Lung (tissue), 12 donors: Measurements from ENCODE around the gene TLE3. TPM values are rescaled to one million over a fixed set of nuclear protein-coding genes. Genes with fewer than 3 reads are reported as not detected.
A peak's percentile ranks its signal among the peaks of the same experiment; 100 is the strongest.

Source experiments
- ATAC-seq: fragments of 200-7000 bp; cut with Tn5 transposase; one replicate; pipeline ENCODE4 v1.9.1; 2020; ENCODE audit warnings: moderate number of reproducible peaks; ENCODE audit not compliant: insufficient read depth, low FRiP score
- DNase-seq, 3 donors: peaks; one replicate each; pipeline ENCODE4 v3.0.0-alpha.2; 2013 to 2017
- H3K27ac ChIP-seq, 2 donors: one replicate each; pipeline ENCODE4 v1.5.1; 2013; ENCODE audit warnings: mild to moderate bottlenecking in 2 of 2, moderate library complexity in 2 of 2, control low read depth in 1 of 2, inconsistent platforms in 1 of 2, low read depth in 1 of 2, low read length in 1 of 2
- H3K27me3 ChIP-seq, 3 donors: one replicate each; pipeline ENCODE4 v1.5.1; 2013; ENCODE audit warnings: low read length in 2 of 3; ENCODE audit not compliant: control insufficient read depth in 3 of 3, insufficient read depth in 3 of 3
- H3K36me3 ChIP-seq, 4 donors: one replicate each; pipeline ENCODE4 v1.5.1; 2013; ENCODE audit warnings: low read length in 4 of 4, mild to moderate bottlenecking in 1 of 4, moderate library complexity in 1 of 4; ENCODE audit not compliant: control insufficient read depth in 4 of 4, insufficient read depth in 4 of 4
- H3K4me1 ChIP-seq, 5 donors: one replicate each; pipeline ENCODE4 v1.5.1; 2013; ENCODE audit warnings: low read length in 5 of 5, mild to moderate bottlenecking in 2 of 5, moderate library complexity in 1 of 5; ENCODE audit not compliant: control insufficient read depth in 5 of 5, insufficient read depth in 5 of 5
- H3K4me3 ChIP-seq: one replicate; pipeline ENCODE4 v1.5.1; 2013; ENCODE audit warnings: mild to moderate bottlenecking, control low read depth, moderate library complexity
- H3K9ac ChIP-seq, 2 donors: one replicate each; pipeline ENCODE4 v1.5.1; 2013; ENCODE audit warnings: low read length in 2 of 2, control low read depth in 1 of 2; ENCODE audit not compliant: insufficient read depth in 1 of 2
- H3K9me3 ChIP-seq, 4 donors: one replicate each; pipeline ENCODE4 v1.5.1; 2013; ENCODE audit warnings: low read length in 3 of 4, mild to moderate bottlenecking in 1 of 4, moderate library complexity in 1 of 4; ENCODE audit not compliant: control insufficient read depth in 4 of 4, insufficient read depth in 3 of 4
- CTCF ChIP-seq: IDR thresholded peaks from 2 replicates; pipeline ENCODE4 v1.5.1; 2012; ENCODE audit warnings: mild to moderate bottlenecking; ENCODE audit errors: control extremely low read depth, extremely low read depth
- WGBS, 2 donors: extraction: QIAGEN DNeasy Blood & Tissue Kit; methylation state at CpG; one replicate each; pipeline ENCODE4 v1.1.7; 2013; 5-methylcytosine and 5-hydroxymethylcytosine counted together
- polyA plus RNA-seq, 2 donors: library from polyadenylated mRNA; stranded (reverse); fragments of 200-250 nt; gene quantifications; one replicate each; pipeline ENCODE4 v1.2.1, GENCODE V29; 2013
- total RNA-seq, 2 donors: library from RNA; depleted of rRNA in 1 of 2; stranded (reverse); fragments of >200 nt in 1 of 2; gene quantifications; one replicate each; pipeline ENCODE4 v1.2.1, GENCODE V29; 2014 to 2021
- donor health status: control.
- donor health status: control.
- donor health status: Bipolar disorder and iron deficiency.
- donor health status: healthy.
- donor health status: DM: yes; HTN: yes; CAD: no.

The TLE3 gene
- total and polyA plus RNA-seq, 4 donors: 22.7 to 77.3 (median 73.3) TPM

GRCh38 chr15:70097063-70097320 lies 725 bp downstream of the TLE3 start:
- Histone ChIP-seq H3K36me3 (peaks cover 2 to 8% (median 4%) of the 10 kb centered on the region in 4 donors), H3K4me1 (peaks cover 24 to 60% (median 32%) of the 10 kb centered on the region in 5 donors), H3K4me3 (peak overlapping the region; percentile 85), H3K9ac (peak overlapping the region in 1 of 2 donors; percentile 30), H3K27ac (peak overlapping the region; percentile 80 to 98), H3K9me3 (no peaks in the 10 kb centered on the region), H3K27me3 (no peaks in the 10 kb centered on the region)
- DNase-seq: no peak
- TF ChIP-seq CTCF: no peak
- WGBS, 2 donors: 1% methylated on average over 20 to 37 of the region's 37 CpGs
- ATAC-seq: no peak

GRCh38 chr15:70096215-70097062 lies 1.3 kb downstream of the TLE3 start:
- Histone ChIP-seq H3K27ac (peak overlapping the region; percentile 80 to 98), H3K4me3 (peak overlapping the region; percentile 85), H3K9ac (peak overlapping the region in 1 of 2 donors; percentile 61), H3K36me3 (peaks cover 2 to 8% (median 4%) of the 10 kb centered on the region in 4 donors), H3K27me3 (no peaks in the 10 kb centered on the region), H3K4me1 (peaks cover 21 to 61% (median 35%) of the 10 kb centered on the region in 5 donors), H3K9me3 (no peaks in the 10 kb centered on the region)
- TF ChIP-seq CTCF: no peak
- DNase-seq (peak; percentile 61 to 65 (median 62)), ATAC-seq (no peak)
- 1% methylated on average over 65 to 75 of the region's 75 CpGs for whole genome bisulfite sequencing, 2 donors

- no peak for TF ChIP-seq CTCF
- H3K4me3 ChIP-seq: peak overlapping the region; percentile 85
- H3K9me3 ChIP-seq: no peaks in the 10 kb centered on the region
- 4% methylated on average over 60 to 66 of the region's 66 CpGs for WGBS, 2 donors
- DNase-seq: peak; percentile 20 to 34 (median 28)
- peaks cover 2 to 17% (median 5%) of the 10 kb centered on the region in 4 donors for H3K36me3 ChIP-seq
- H3K4me1 ChIP-seq: peaks cover 21 to 65% (median 37%) of the 10 kb centered on the region in 5 donors
- H3K27me3 ChIP-seq: no peaks in the 10 kb centered on the region
- peak overlapping the region in 1 of 2 donors; percentile 40 for H3K9ac ChIP-seq
- peak overlapping the region in 1 of 2 donors; percentile 28 for H3K27ac ChIP-seq
- no peak for ATAC-seq
These were observed 2.1 kb downstream of the TLE3 start for GRCh38 chr15:70095408-70096214.
